Mammary epithelial cell (primary cell): Measurements from ENCODE around the gene VPS8.

Experiments
- EZH2 ChIP-seq: IDR thresholded peaks from 2 replicates; pipeline ENCODE4 v1.6.1; 2012; ENCODE audit warnings: low read length, inconsistent platforms, borderline replicate concordance
- TF ChIP-seq, protein P1 (sequence below), 2 donors: IDR thresholded peaks in 1 of 2; conservative IDR thresholded peaks in 1 of 2; 2 replicates each; pipeline ENCODE4 v1.5.1; 2011 to 2012; ENCODE audit warnings: inconsistent platforms in 2 of 2, low read length in 2 of 2, mild to moderate bottlenecking in 2 of 2, control low read depth in 1 of 2, low read depth in 1 of 2; ENCODE audit not compliant: insufficient read depth in 1 of 2; ENCODE audit errors: extremely low read depth in 1 of 2

DNA sequence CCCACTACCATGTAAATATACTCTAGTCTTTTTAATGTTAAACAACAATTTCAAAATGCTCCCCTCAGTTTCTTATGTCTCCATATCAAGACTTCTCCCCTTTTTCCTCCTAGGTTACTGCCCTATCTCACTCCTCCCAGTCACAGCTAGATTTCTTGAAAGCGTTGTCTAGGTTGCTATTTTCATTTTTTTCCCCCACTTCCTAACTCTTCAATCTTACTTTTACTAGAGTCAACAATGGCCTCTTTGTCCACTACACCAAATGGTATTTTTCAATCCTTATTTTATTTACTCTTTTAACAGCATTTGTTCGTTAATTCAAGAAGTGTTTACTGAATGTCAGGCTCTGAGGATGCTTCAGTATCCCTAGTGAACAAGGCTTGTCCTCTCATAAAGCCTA is 84.4 kb downstream of the VPS8 start:
- TF ChIP-seq, protein P1, sequence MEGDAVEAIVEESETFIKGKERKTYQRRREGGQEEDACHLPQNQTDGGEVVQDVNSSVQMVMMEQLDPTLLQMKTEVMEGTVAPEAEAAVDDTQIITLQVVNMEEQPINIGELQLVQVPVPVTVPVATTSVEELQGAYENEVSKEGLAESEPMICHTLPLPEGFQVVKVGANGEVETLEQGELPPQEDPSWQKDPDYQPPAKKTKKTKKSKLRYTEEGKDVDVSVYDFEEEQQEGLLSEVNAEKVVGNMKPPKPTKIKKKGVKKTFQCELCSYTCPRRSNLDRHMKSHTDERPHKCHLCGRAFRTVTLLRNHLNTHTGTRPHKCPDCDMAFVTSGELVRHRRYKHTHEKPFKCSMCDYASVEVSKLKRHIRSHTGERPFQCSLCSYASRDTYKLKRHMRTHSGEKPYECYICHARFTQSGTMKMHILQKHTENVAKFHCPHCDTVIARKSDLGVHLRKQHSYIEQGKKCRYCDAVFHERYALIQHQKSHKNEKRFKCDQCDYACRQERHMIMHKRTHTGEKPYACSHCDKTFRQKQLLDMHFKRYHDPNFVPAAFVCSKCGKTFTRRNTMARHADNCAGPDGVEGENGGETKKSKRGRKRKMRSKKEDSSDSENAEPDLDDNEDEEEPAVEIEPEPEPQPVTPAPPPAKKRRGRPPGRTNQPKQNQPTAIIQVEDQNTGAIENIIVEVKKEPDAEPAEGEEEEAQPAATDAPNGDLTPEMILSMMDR (conservative IDR thresholded peaks at IDR 0.05 in 1 of 2, IDR thresholded peaks at IDR 0.05 in 1 of 2; ENCODE audit: extremely low read depth in 1 of 2, insufficient read depth in 1 of 2, low read depth in 1 of 2, low read length in 2 of 2), result no peak
- TF ChIP-seq EZH2, result no peak
